ENCODE results near the gene MAPK11.

MAPK11 gene

GRCh38 chr22:50280708-50281383 lies 10.7 kb upstream of the MAPK11 start:
- no peak overlapping the region for H3K4me3 ChIP-seq (ENCODE audit: low read depth, low read length)
- TF ChIP-seq CTCF (IDR thresholded peaks at IDR 0.05; ENCODE audit: borderline replicate concordance, insufficient read depth, low read depth, low read length), result no peak

- no peak overlapping the region for H3K4me3 ChIP-seq (ENCODE audit: low read depth, low read length)
- no peak for TF ChIP-seq CTCF (IDR thresholded peaks at IDR 0.05; ENCODE audit: borderline replicate concordance, insufficient read depth, low read depth, low read length)
These were observed 10.0 kb upstream of the MAPK11 start for GRCh38 chr22:50280022-50280707.

- H3K4me3 ChIP-seq (ENCODE audit: low read depth, low read length), result no peak overlapping the region
- TF ChIP-seq CTCF (IDR thresholded peaks at IDR 0.05; ENCODE audit: borderline replicate concordance, insufficient read depth, low read depth, low read length), result no peak
These were observed 8.9 kb upstream of the MAPK11 start for GRCh38 chr22:50278956-50279619.

GRCh38 chr22:50278461-50278860 lies 8.3 kb upstream of the MAPK11 start:
- no peak for TF ChIP-seq CTCF (IDR thresholded peaks at IDR 0.05; ENCODE audit: borderline replicate concordance, insufficient read depth, low read depth, low read length)
- H3K4me3 ChIP-seq (ENCODE audit: low read depth, low read length), result no peak overlapping the region

GRCh38 chr22:50277761-50278160 lies 7.6 kb upstream of the MAPK11 start:
- TF ChIP-seq CTCF (IDR thresholded peaks at IDR 0.05; ENCODE audit: borderline replicate concordance, insufficient read depth, low read depth, low read length), result no peak
- H3K4me3 ChIP-seq (ENCODE audit: low read depth, low read length), result no peak overlapping the region

GRCh38 chr22:50276143-50276542 lies 6.0 kb upstream of the MAPK11 start:
- TF ChIP-seq CTCF (IDR thresholded peaks at IDR 0.05; ENCODE audit: borderline replicate concordance, insufficient read depth, low read depth, low read length), result peak; percentile 93

More at GRCh38 chr22:50276143-50276542, 6.0 kb upstream of the MAPK11 start:
- no peak overlapping the region for H3K4me3 ChIP-seq (ENCODE audit: low read depth, low read length)

Data from GM12875 (cell line).